Duodenal mucosa (tissue), 2 donors: ENCODE data around the gene UFD1.

Source experiments
- H3K27ac ChIP-seq: one replicate; pipeline ENCODE4 v1.7.0; 2013; ENCODE audit warnings: low read depth, low read length
- H3K27me3 ChIP-seq, 2 donors: one replicate each; pipeline ENCODE4 v1.7.0; 2013; ENCODE audit warnings: low read length in 2 of 2, control low read depth in 1 of 2; ENCODE audit not compliant: insufficient read depth in 2 of 2, control insufficient read depth in 1 of 2
- H3K36me3 ChIP-seq, 2 donors: one replicate each; pipeline ENCODE4 v1.7.0; 2013; ENCODE audit warnings: low read length in 2 of 2, control low read depth in 1 of 2; ENCODE audit not compliant: insufficient read depth in 2 of 2, control insufficient read depth in 1 of 2
- H3K4me1 ChIP-seq, 2 donors: one replicate each; pipeline ENCODE4 v1.7.0; 2013; ENCODE audit warnings: low read length in 2 of 2, control low read depth in 1 of 2; ENCODE audit not compliant: insufficient read depth in 2 of 2, control insufficient read depth in 1 of 2
- H3K4me3 ChIP-seq, 2 donors: one replicate each; pipeline ENCODE4 v1.7.0; 2013; ENCODE audit warnings: low read length in 2 of 2, low read depth in 1 of 2
- H3K9ac ChIP-seq, 2 donors: one replicate each; pipeline ENCODE4 v1.7.0; 2013; ENCODE audit warnings: low read length in 2 of 2, low read depth in 1 of 2
- H3K9me3 ChIP-seq, 2 donors: one replicate each; pipeline ENCODE4 v1.7.0; 2013; ENCODE audit warnings: low read length in 2 of 2, control low read depth in 1 of 2; ENCODE audit not compliant: control insufficient read depth in 1 of 2

Gene UFD1

GRCh38 chr22:19523240-19524169 lies 44.5 kb upstream of the UFD1 start:
- Histone ChIP-seq H3K4me3 (peak overlapping the region; percentile 43 to 53), H3K27me3 (peaks cover 18 to 35% of the 10 kb centered on the region in 2 donors), H3K4me1 (peaks cover 0 to 16% of the 10 kb centered on the region in 2 donors), H3K27ac (peak overlapping the region; percentile 10), H3K9ac (peak overlapping the region in 1 of 2 donors; percentile 18), H3K36me3 (no peaks in the 10 kb centered on the region), H3K9me3 (no peaks in the 10 kb centered on the region)

- Histone ChIP-seq H3K4me3 (peak overlapping the region; percentile 40 to 53), H3K36me3 (no peaks in the 10 kb centered on the region), H3K9me3 (no peaks in the 10 kb centered on the region), H3K9ac (peak overlapping the region in 1 of 2 donors; percentile 18), H3K27ac (peak overlapping the region; percentile 10), H3K27me3 (peaks cover 18 to 35% of the 10 kb centered on the region in 2 donors), H3K4me1 (peaks cover 0 to 15% of the 10 kb centered on the region in 2 donors)
Measured at GRCh38 chr22:19522881-19523239, 43.9 kb upstream of the UFD1 start.

- H3K4me3 ChIP-seq = peak overlapping the region; percentile 40 to 53
- peaks cover 0 to 13% of the 10 kb centered on the region in 2 donors for H3K4me1 ChIP-seq
- H3K9me3 ChIP-seq = no peaks in the 10 kb centered on the region
- peak overlapping the region in 1 of 2 donors; percentile 6 for H3K9ac ChIP-seq
- H3K36me3 ChIP-seq = no peaks in the 10 kb centered on the region
- no peak overlapping the region for H3K27ac ChIP-seq
- peaks cover 18 to 35% of the 10 kb centered on the region in 2 donors for H3K27me3 ChIP-seq
Measured at GRCh38 chr22:19522190-19522880, 43.3 kb upstream of the UFD1 start.

- Histone ChIP-seq H3K4me1 (peaks cover 0 to 13% of the 10 kb centered on the region in 2 donors), H3K27me3 (peaks cover 14 to 31% of the 10 kb centered on the region in 2 donors), H3K36me3 (no peaks in the 10 kb centered on the region), H3K4me3 (no peak overlapping the region), H3K9me3 (no peaks in the 10 kb centered on the region), H3K27ac (no peak overlapping the region), H3K9ac (no peak overlapping the region)
Measured at GRCh38 chr22:19520566-19521305, 41.7 kb upstream of the UFD1 start.

GRCh38 chr22:19520007-19520406 lies 41.0 kb upstream of the UFD1 start:
- no peaks in the 10 kb centered on the region for H3K36me3 ChIP-seq
- no peak overlapping the region for H3K9ac ChIP-seq
- H3K4me1 ChIP-seq = peaks cover 0 to 13% of the 10 kb centered on the region in 2 donors
- no peak overlapping the region for H3K27ac ChIP-seq
- peaks cover 12 to 25% of the 10 kb centered on the region in 2 donors for H3K27me3 ChIP-seq
- H3K4me3 ChIP-seq = no peak overlapping the region
- no peaks in the 10 kb centered on the region for H3K9me3 ChIP-seq

- H3K4me1 ChIP-seq = peaks cover 0 to 13% of the 10 kb centered on the region in 2 donors
- H3K9me3 ChIP-seq = no peaks in the 10 kb centered on the region
- no peak overlapping the region for H3K4me3 ChIP-seq
- H3K36me3 ChIP-seq = peaks cover 0 to 4% of the 10 kb centered on the region in 2 donors
- no peak overlapping the region for H3K27ac ChIP-seq
- H3K9ac ChIP-seq = no peak overlapping the region
- H3K27me3 ChIP-seq = peaks cover 9 to 18% of the 10 kb centered on the region in 2 donors
Measured at GRCh38 chr22:19519041-19519926, 40.3 kb upstream of the UFD1 start.

GRCh38 chr22:19518635-19519034 lies 39.6 kb upstream of the UFD1 start:
- Histone ChIP-seq H3K4me1 (peaks cover 0 to 6% of the 10 kb centered on the region in 2 donors), H3K4me3 (no peak overlapping the region), H3K9ac (no peak overlapping the region), H3K27ac (no peak overlapping the region), H3K9me3 (no peaks in the 10 kb centered on the region), H3K36me3 (peaks cover 0 to 7% of the 10 kb centered on the region in 2 donors), H3K27me3 (peaks cover 4 to 13% of the 10 kb centered on the region in 2 donors)

GRCh38 chr22:19517919-19518611 lies 39.1 kb upstream of the UFD1 start:
- Histone ChIP-seq H3K9me3 (no peaks in the 10 kb centered on the region), H3K36me3 (peaks cover 0 to 7% of the 10 kb centered on the region in 2 donors), H3K27ac (no peak overlapping the region), H3K4me3 (no peak overlapping the region), H3K9ac (no peak overlapping the region), H3K27me3 (peaks cover 2 to 7% of the 10 kb centered on the region in 2 donors), H3K4me1 (peaks cover 0 to 3% of the 10 kb centered on the region in 2 donors)

- Histone ChIP-seq H3K4me3 (no peak overlapping the region), H3K27me3 (no peaks in the 10 kb centered on the region), H3K36me3 (peaks cover 0 to 7% of the 10 kb centered on the region in 2 donors), H3K9ac (no peak overlapping the region), H3K27ac (no peak overlapping the region), H3K4me1 (no peaks in the 10 kb centered on the region), H3K9me3 (no peaks in the 10 kb centered on the region)
Measured at GRCh38 chr22:19517171-19517500, 38.1 kb upstream of the UFD1 start.
